HUES64 (cell line): ENCODE measurements around the gene PDE1C.
"Not testable (repeated sequence)": the region's sequence is repeated elsewhere in the genome, so short reads cannot be mapped to it uniquely, and the experiment has no call there.

Experiments used
- H3K27ac ChIP-seq: 2 replicates; pipeline ENCODE4 v1.7.0; 2013; ENCODE audit warnings: low read depth, low read length, inconsistent platforms
- H3K27me3 ChIP-seq: 2 replicates; pipeline ENCODE4 v1.6.1; 2013; ENCODE audit warnings: mild to moderate bottlenecking, low read length; ENCODE audit not compliant: insufficient read depth
- H3K36me3 ChIP-seq: 2 replicates; pipeline ENCODE4 v1.6.1; 2013; ENCODE audit warnings: mild to moderate bottlenecking, low read length; ENCODE audit not compliant: insufficient read depth
- H3K4me1 ChIP-seq: 2 replicates; pipeline ENCODE4 v1.6.1; 2013; ENCODE audit warnings: mild to moderate bottlenecking, low read length, moderate library complexity; ENCODE audit not compliant: insufficient read depth
- H3K4me3 ChIP-seq: 2 replicates; pipeline ENCODE4 v1.5.1; 2013; ENCODE audit warnings: mild to moderate bottlenecking, low read length, moderate library complexity
- H3K9ac ChIP-seq: 2 replicates; pipeline ENCODE4 v1.6.1; 2013; ENCODE audit warnings: mild to moderate bottlenecking, low read depth, low read length
- H3K9me3 ChIP-seq: 2 replicates; pipeline ENCODE4 v1.6.1; 2013; ENCODE audit warnings: low read depth, low read length; ENCODE audit not compliant: insufficient read depth
- WGBS: fragments of 150-250, 120-280 bp; methylation state at CpG from one replicate; pipeline ENCODE4 v1.1.7; 2013; ENCODE audit warnings: missing lambda C conversion rate; 5-methylcytosine and 5-hydroxymethylcytosine counted together

Gene PDE1C

DNA sequence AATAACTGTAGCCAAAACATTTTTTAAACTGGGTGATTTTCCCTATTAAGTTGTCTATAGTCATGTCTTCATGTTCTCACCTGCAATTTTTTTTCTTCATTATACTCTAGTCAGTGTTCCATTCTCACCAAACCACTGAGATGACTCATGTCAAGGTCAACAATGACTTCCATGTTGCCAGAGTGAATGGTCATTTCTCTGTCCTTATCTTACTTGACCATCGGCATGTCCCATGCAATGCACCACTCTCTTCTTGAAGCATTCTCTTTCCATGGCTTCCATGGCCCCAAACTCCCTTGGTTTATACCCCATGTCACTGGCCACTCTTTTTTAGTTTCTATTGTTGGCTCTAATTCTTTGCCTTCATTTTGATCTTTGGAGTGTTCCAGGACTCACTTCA is 209.3 kb downstream of the PDE1C start:
- H3K4me3 ChIP-seq, result no peak overlapping the region
- H3K4me1 ChIP-seq, result peaks cover 6% of the 10 kb centered on the region
- peaks cover 17% of the 10 kb centered on the region for H3K27me3 ChIP-seq
- H3K9ac ChIP-seq, result no peak overlapping the region
- H3K9me3 ChIP-seq, result no peaks in the 10 kb centered on the region
- WGBS, result 99% methylated on average over 1 of the region's 1 CpG
- no peak overlapping the region for H3K27ac ChIP-seq
- no peaks in the 10 kb centered on the region for H3K36me3 ChIP-seq

DNA sequence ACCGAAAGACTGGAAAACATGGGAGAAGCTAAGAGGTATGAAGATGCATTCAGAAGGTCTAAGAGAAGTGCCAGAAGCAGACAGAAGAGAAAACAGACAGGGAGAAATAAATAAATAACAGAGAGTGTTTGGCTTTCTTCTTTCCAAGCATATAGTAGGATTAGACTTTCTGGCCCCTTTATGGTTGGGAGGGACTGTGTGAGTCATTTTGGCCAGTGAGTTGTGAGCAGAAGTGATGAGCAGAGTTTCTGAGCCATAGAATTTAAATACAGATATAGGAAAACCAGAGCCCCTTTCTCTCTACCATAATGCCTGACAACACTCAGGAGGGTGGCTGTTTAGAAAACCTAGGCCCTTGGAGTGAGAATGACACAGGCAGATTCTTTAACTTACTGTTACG is 212.2 kb downstream of the PDE1C start:
- Histone ChIP-seq H3K27me3 (peaks cover 20% of the 10 kb centered on the region), H3K27ac (no peak overlapping the region), H3K9ac (no peak overlapping the region), H3K9me3 (no peaks in the 10 kb centered on the region), H3K4me3 (no peak overlapping the region), H3K4me1 (peaks cover 8% of the 10 kb centered on the region), H3K36me3 (no peaks in the 10 kb centered on the region)
- WGBS, result 96% methylated on average over 2 of the region's 2 CpGs

DNA sequence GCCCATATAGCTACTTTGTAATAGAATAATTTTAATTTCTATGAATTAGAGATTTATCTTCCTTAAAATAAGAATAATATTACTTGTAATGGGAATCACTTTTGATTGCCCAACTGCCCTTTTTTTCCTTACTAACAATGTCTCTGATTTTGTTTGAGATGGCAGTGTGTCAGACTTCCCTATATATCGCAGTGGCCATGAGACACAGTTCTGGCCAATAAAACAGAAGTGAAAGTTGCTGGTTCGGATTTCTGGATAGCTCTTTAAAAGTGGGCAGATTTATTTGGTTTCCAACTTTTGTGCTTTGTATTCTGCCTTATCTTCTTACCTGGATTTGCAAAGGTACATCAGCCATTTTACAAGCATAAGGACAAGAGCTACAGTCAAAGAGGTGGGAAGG is 213.0 kb downstream of the PDE1C start:
- Histone ChIP-seq H3K27me3 (peaks cover 20% of the 10 kb centered on the region), H3K4me3 (no peak overlapping the region), H3K4me1 (peaks cover 8% of the 10 kb centered on the region), H3K9me3 (no peaks in the 10 kb centered on the region), H3K36me3 (no peaks in the 10 kb centered on the region), H3K9ac (no peak overlapping the region), H3K27ac (no peak overlapping the region)
- WGBS, result 98% methylated on average over 2 of the region's 2 CpGs

DNA sequence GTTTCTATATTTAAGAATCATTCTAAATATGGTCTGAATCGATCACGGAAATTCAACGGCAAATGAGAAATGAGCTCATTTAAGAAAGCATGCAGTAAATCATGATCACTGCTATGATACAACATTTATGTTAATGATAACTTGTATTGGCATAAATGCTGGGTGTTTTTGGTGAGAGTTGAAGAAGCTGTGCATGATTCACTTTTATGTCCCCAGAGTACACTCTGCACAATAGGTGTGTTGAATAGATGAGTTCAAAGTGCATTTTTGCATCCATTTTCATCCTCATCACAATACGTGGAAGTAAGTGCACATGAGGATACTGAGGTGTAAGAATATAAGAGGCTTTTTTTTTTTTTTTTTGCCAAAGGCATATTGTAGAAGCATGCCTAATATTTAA is 213.9 kb downstream of the PDE1C start:
- H3K9ac ChIP-seq, result no peak overlapping the region
- peaks cover 8% of the 10 kb centered on the region for H3K4me1 ChIP-seq
- H3K36me3 ChIP-seq, result no peaks in the 10 kb centered on the region
- H3K4me3 ChIP-seq, result no peak overlapping the region
- H3K27ac ChIP-seq, result no peak overlapping the region
- WGBS, result 79% methylated on average over 4 of the region's 4 CpGs
- H3K9me3 ChIP-seq, result no peaks in the 10 kb centered on the region
- peaks cover 20% of the 10 kb centered on the region for H3K27me3 ChIP-seq

DNA sequence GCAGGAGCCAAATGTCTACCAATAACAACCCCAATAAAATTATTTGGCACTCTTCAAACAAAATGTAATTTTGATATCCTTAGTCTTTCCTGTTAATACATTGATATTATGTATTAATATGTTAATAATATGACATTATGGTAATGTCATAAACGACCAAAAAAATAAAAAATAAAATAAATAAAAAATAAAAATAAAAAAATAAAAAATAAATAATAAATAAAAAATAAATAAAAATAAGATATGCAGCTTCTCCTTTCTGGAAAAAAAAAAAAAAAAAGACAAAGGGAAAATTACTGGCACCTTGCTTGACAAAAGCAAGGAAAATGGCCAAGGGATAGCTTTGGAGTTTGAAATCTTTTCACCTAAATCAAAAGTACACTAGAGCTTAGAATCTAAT is 214.7 kb downstream of the PDE1C start:
- no CpG with 5 or more reads among the region's 1 CpG for WGBS
- Histone ChIP-seq H3K27me3 (peaks cover 20% of the 10 kb centered on the region), H3K27ac (no peak overlapping the region), H3K9me3 (no peaks in the 10 kb centered on the region), H3K36me3 (no peaks in the 10 kb centered on the region), H3K9ac (no peak overlapping the region), H3K4me1 (peaks cover 8% of the 10 kb centered on the region), H3K4me3 (no peak overlapping the region)

DNA sequence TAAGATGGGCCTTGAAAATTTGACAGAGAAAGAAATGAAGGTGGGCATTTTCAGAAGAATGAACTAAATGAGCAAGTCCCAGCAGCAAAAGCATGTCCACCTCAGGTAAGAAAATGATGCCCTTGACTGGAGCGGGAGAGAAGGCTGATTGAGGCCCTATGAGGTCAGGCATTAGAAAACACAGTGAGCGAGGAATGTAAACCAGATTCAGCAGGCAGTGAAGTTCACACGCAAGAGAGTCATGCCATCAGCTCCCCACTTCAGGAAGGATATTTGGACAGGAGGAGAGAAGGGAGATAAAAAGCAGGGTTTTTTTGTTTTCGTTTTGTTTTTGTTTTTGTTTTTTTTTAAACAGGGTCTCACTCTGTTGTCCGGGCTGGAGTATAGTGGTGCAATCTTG is 216.8 kb downstream of the PDE1C start:
- 85% methylated on average over 5 of the region's 5 CpGs for WGBS
- Histone ChIP-seq H3K9ac (no peak overlapping the region), H3K27ac (no peak overlapping the region), H3K36me3 (no peaks in the 10 kb centered on the region), H3K4me1 (peaks cover 8% of the 10 kb centered on the region), H3K9me3 (no peaks in the 10 kb centered on the region), H3K4me3 (no peak overlapping the region), H3K27me3 (peaks cover 20% of the 10 kb centered on the region)

DNA sequence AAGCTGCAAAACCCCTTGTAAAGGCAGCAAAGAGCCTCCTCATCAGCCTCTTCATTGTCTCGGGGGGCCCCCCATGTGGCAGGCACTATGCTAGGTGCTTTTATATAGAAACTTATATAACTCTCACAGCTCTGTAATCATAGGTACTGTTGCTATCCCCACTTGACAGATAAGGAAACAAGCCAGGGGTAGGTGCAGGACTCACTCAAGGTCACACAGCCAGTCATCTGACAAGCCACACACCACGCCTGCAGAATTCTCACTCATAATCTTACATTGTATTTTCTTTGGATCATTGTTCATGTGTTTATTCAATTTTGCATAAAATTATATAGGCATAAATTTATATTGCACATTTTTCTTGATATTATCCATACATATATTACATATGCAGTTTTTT is 217.7 kb downstream of the PDE1C start:
- H3K4me3 ChIP-seq, result no peak overlapping the region
- no peaks in the 10 kb centered on the region for H3K9me3 ChIP-seq
- H3K4me1 ChIP-seq, result peaks cover 8% of the 10 kb centered on the region
- H3K9ac ChIP-seq, result no peak overlapping the region
- WGBS, result 50% methylated on average over 1 of the region's 2 CpGs
- H3K27ac ChIP-seq, result no peak overlapping the region
- H3K27me3 ChIP-seq, result peaks cover 17% of the 10 kb centered on the region
- H3K36me3 ChIP-seq, result no peaks in the 10 kb centered on the region

DNA sequence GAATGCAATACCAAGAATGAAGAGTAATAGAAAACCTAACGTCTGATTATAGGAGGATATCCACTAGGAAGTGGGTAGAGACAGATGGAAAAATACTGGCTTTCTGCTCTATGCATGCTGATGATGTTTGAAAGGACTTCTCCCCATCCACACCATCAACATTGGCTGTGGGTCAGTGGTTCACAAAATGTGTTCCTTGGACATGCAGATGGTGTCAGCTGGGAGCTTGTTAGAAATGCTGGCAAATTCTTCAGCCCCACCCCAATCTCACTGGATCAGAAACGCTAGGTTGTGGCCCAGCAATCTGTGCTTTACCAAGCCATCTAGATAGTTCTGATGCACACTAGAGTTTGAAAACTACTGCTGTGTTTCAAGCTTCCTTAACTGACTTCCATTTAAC is 219.1 kb downstream of the PDE1C start:
- Histone ChIP-seq H3K36me3 (no peaks in the 10 kb centered on the region), H3K27me3 (peaks cover 4% of the 10 kb centered on the region), H3K9ac (no peak overlapping the region), H3K9me3 (no peaks in the 10 kb centered on the region), H3K4me3 (no peak overlapping the region), H3K4me1 (peaks cover 5% of the 10 kb centered on the region), H3K27ac (no peak overlapping the region)
- 83% methylated on average over 2 of the region's 2 CpGs for WGBS

DNA sequence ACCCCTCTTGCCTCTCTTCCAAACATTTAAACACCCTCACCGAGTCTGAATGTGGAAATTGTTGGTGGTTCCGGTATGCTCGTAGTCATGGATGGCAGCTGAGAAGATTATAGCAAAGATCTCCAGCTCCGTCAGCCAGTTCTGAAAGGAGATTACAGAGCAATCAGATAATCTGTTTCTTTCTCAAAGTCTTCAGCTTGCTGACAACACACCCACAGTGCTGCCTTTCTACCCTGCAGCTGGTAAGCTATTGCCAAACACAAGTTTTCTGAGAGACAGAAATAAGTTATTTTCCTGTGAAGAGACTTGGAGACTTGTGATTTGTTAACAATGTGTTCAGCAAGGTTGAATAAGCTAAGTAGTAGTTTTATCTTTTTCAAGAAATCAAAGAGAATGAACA is 219.6 kb downstream of the PDE1C start:
- Histone ChIP-seq H3K27me3 (peaks cover 3% of the 10 kb centered on the region; the same call in 1 of the 2 replicates), H3K36me3 (no peaks in the 10 kb centered on the region), H3K4me1 (no peaks in the 10 kb centered on the region), H3K9ac (no peak overlapping the region), H3K4me3 (no peak overlapping the region), H3K9me3 (no peaks in the 10 kb centered on the region), H3K27ac (no peak overlapping the region)
- WGBS, result 90% methylated on average over 4 of the region's 4 CpGs

DNA sequence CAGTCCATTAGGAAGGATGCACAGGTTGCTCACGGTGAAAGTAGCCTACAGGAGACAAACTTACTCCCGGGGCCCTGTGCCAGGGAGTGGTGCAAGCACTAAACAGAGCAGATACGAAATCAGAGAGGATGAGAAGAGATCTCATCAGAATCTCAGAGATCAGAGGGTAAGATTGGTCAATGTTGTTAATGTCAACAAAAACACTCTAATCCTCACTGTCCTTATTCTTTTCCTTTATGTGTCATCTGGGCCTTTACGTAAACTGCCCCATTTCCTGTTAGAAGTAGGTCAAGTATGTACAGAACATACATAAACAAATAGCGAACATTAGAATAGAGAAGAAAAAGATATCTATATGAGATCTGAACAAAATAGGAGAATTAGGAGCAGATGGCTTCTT is 220.1 kb downstream of the PDE1C start:
- Histone ChIP-seq H3K9ac (no peak overlapping the region), H3K4me3 (no peak overlapping the region), H3K27ac (no peak overlapping the region), H3K4me1 (no peaks in the 10 kb centered on the region), H3K9me3 (0 out of 2 replicates have a peak, but pooled peaks cover 1% of the 10 kb centered on the region), H3K36me3 (no peaks in the 10 kb centered on the region), H3K27me3 (peaks cover 3% of the 10 kb centered on the region; the same call in 1 of the 2 replicates)
- WGBS, result 90% methylated on average over 4 of the region's 5 CpGs

DNA sequence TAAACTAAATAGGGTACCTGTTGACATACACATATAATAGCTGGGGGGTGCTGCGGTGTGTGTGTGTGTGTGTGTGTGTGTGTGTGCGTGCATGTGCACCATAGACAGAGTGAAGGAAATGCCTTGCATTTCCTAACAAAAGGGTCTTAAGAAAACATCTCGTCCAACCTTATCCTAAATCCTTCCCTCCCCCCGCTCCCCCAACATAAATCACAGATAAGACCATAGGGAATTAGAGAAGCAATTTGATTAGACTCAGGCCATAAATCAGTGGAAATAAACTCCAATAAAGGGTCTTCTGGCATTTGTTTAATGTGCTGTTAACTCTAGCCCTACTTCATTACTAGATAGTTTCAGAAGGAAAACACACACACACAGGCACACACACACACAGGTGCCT is 234.7 kb downstream of the PDE1C start:
- Histone ChIP-seq H3K27ac (no peak overlapping the region), H3K36me3 (no peaks in the 10 kb centered on the region), H3K9ac (no peak overlapping the region), H3K9me3 (no peaks in the 10 kb centered on the region), H3K4me3 (no peak overlapping the region), H3K4me1 (no peaks in the 10 kb centered on the region), H3K27me3 (no peaks in the 10 kb centered on the region)
- 79% methylated on average over 2 of the region's 4 CpGs for WGBS

DNA sequence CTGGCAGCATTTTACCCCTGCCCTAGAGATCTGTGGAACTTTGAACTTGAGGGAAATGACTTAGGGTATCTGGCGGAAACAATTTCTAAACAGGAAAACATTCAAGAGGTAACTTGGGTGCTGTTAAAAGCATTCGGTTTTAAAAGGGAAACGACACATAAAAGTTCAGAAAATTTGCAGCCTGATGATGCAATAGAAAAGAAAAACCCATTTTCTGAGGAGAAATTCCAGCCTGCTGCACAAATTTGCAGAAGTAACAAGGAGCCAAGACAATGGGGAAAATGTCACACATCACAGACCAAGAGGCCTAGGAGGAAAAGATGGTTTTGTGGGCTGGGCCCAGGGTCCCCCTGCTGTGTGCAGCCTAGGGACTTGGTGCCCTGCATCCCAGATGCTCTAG is 236.6 kb downstream of the PDE1C start:
- H3K9ac ChIP-seq, H3K27ac ChIP-seq, H3K9me3 ChIP-seq, H3K27me3 ChIP-seq, H3K4me1 ChIP-seq, H3K4me3 ChIP-seq, H3K36me3 ChIP-seq: not testable (repeated sequence)
- 96% methylated on average over 3 of the region's 3 CpGs for WGBS
